GM21619 (cell line): ENCODE data around the gene TWSG1.
"Not testable (repeated sequence)": the region's sequence is repeated elsewhere in the genome, so short reads cannot be mapped to it uniquely, and the experiment has no call there.

Experiments used
- ATAC-seq: cut with Tn5 transposase; IDR thresholded peaks from one replicate; pipeline ENCODE4 v1.9.1; 2021; ENCODE audit not compliant: unreplicated experiment

TWSG1 gene

DNA sequence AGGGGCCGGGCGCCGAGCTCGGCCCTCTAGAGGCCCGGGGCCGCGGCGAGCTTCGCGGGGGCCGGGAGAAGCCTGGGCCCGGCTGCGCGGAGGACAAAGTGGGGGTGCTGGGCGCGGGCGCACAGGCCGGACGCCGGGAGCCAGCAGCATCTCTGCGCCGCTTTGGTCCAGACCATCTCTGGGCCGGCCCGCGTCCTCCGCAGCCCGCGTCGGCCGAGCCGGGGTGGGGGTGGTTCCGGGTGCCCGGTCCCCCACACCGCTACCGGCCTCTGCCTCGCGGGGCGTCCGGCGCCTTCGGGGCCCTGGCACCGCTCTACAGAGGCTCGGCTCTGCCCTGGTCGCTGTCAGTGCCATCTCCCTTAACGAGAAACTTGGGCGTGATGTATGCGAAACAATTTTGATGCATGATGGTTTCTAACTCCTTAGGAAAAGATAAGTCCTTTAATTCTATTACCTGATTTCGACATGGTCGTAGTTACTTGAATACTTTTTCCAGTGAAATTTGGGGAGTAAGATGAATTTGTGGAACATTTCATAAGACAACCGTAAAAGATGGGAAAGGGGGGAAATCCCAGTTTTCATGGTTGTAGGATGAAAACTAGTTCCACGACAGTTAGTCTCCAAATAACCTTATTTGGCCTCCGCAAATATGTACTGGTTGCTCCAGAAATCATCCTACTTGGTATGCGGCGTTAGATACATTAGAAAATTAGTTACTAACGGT, 562 bp downstream of the TWSG1 start:
- peak; percentile 42 for ATAC-seq

DNA sequence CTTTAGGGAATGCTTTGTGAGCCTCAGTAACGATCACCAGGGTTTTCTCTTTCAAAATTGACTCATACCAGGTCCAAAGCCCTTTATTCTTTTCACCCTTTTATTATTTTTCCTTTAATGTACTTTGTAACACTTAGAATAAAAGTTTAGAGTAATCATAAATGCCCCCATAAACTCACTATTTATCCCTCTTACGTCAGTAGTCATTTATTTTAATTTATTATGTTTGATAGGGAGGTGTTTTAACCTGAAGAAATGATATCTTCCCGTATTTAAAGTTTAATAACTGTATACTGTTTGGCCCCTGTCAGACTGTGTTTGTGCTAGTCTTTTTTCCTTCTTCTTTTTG, 1.1 kb downstream of the TWSG1 start:
- ATAC-seq, result no peak

DNA sequence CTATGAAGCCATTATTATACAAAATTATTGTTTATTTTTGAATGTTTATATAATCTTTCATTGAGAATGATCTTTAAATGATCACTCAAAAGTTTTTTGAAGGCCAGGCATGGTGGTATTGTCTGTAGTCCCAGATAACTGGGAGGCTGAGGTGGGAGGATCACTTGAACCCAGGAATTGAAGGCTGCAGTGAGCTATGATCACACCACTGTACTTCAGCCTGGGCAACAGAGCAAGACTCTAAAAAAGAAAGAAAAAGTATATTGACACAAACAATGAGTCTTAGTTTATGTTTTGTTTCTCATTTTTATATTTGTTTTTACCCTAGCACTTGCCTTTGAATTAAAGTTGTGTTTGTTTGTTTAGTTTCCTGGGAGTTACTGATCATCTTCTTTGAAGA, 2.3 kb downstream of the TWSG1 start:
- no peak for ATAC-seq

DNA sequence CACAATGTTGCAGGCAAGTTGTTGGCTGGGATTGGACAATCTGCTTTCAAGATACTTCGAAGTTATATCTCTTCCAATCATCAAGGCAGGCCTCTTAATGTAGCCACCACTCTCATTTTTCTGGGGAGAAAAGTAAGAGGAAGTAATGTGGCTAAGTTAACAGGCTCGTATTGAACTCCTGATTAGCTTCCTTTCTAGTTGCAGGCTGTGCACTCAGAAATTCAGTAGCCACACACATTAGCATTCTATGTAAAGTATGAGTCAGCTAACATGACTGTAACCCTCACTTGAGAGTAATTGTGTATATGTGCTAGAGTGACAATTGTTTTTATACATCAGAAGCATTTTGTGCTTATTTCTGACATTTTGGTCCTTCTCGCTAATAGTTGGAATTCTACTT, 3.3 kb downstream of the TWSG1 start:
- ATAC-seq, result no peak

DNA sequence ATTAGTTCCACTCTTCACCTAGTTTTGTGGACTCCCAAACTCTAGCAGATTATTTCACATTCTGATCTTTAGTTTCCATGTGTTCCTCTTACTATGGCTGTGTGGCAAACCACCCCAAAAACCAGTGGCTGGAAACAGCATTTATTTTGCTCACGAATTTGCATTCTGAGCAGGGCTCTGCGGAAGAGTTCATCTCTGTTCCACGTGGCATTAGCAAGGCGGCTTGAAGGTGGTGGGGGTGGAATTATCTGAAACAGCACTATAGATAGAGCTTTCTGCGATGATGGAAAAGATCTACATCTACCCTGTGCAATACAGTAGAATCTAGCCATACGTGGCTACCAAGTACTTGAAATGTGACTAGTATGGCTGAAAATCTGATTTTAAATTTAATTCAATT, 5.9 kb downstream of the TWSG1 start:
- ATAC-seq, result no peak

DNA sequence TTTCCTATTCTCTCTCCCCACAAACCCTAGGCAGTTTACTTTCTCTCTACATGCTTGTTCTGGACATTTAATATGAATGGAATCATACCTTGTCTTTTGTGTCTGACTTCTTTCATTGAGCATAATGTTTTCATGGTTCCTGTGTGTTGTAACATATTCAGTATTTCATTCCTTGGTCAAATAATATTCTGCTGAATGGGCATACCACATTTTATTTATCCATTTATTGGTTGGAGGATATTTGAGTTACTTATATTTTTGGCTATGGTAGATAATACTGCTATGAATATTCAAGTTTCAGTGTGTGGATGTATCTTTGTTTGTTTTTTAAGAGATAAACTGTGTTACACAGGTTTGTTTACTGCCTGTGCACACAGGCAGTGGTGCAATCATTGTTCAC, 9.0 kb downstream of the TWSG1 start:
- ATAC-seq, result no peak

DNA sequence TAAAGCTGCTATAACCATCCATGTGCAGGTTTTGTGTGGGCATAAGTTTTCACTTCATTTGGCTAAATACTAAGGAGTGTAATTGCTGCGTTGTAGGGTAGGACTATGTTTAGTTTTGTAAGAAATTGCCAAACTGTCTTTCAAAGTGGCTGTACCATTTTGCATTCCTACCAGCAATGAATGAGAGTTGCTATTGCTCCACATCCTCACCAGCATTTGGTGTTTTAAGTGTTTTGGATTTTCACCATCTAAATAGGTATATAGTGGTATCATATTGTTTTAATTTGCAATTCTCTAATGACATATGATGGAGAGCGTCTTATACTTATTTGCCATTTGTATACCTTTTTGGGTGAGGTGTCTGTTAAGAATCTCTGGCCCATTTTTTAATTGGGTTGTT, 12.2 kb downstream of the TWSG1 start:
- no peak for ATAC-seq

DNA sequence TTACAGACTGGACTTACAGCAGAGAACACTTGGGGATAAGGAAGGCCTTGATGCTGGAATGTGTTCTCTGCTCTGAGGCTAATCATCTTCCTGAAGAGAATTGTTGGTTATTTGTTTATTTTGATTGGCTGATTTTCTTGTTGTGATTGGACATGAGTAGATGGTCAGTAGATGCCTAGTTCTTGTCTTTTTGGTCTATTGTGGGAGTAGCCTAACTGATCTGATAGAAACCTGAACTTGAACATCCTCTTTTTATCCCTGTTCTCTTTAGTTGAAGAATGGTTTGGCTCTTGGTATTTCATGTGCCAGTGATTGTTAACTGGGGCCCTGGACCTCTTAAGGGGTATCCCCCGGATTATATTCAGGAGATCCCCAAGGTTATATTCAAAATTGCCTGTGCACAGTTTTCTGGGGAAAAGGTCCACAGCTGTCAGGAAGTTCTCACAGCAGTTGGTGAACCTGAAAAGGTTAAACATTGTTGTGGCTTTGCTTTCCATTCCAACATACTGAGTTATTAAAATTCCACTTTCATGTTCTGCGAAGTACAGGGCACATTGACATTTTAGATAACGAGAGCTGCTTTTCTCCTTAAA, 13.6 kb downstream of the TWSG1 start:
- ATAC-seq, result no peak

DNA sequence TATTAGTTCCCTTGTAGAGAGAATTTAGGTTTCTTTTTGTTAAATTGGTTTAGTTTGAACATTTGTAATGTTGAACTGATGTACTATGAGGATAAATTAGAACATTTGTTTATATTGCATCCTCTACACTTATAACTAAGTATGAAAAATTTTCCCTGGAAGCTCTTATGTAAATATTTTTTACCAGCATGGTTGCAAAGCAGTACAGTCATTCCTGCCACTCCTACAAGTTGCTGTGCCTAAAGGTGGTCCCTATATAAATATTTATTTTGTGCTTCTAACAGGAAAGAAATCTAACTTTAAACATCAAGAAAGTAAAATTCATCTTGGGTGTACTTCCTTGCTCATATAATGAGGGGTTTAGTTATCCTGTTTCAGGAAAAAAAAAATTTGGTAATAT, 14.2 kb downstream of the TWSG1 start:
- ATAC-seq, result no peak

DNA sequence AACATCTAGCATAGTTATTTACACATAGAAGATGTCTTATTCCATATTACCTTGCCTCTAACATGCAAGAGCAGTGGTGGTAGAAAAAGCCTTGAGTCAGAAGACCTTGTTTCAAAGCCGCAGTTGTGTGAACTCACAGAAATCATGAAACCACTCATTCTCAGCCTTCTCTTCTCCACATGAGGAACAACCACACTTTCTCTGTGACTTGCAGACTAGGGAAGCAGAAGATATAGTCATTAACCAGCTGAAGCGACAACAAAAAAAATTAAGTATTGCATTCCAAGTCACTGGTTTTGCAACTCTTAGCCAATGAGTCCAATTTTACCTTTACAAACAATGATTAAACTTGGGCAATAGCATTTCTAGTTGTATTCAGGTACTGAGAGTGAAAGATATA, 19.0 kb downstream of the TWSG1 start:
- peak; percentile 87 for ATAC-seq

DNA sequence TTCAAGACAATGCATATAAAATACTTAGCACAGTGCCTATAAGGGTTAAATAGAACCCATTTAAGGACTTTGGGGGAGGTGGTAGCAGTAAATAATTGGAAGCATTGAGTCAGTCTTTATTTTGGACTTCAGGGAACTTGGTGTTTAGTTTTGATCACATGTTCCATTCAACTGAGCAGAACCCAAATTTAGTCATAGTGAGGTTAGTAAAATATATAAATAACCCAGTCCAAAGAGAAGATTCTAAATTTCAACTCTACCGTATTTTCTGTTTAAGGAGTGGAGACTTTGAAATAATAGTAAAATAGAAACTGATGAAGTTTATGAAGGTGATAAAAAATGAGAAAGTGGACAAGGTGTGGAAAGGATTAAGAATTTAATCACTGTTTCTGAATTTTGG, 19.7 kb downstream of the TWSG1 start:
- ATAC-seq, result peak; percentile 55

DNA sequence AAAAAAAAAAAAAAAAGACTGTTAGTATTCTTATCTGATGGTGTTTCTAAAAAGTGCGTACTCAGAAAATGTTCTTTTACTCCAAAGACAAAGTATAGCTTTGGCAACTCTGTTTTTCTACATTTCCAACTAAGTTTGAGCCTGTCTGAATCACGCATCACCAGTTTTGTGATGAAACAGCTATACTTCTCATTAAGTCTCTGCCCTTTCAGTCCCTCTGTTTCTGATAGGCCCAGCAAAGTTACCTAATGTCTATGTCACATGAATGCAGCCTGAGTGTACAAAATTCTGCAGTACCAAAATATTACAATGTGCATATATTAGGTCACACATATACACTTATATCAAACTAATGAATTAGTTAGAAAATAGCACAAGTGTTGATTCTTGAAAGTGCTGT, 22.4 kb downstream of the TWSG1 start:
- ATAC-seq, result no peak

DNA sequence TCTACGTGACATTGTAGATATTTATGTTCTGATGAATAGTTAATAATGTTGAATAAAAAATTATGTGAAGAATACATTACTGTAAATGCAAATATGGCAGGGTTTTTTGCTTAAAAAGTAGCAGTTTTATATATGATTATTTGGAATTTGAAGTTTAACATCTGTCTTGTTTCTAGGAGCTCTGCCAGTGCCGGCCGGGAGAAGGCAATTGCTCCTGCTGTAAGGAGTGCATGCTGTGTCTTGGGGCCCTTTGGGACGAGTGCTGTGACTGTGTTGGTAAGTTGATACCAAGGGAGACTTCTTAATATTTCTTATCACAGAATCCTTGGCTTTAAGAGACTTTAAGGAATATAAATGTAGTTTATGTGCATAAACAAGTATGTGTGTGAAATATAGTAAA, 25.2 kb downstream of the TWSG1 start:
- no peak for ATAC-seq

DNA sequence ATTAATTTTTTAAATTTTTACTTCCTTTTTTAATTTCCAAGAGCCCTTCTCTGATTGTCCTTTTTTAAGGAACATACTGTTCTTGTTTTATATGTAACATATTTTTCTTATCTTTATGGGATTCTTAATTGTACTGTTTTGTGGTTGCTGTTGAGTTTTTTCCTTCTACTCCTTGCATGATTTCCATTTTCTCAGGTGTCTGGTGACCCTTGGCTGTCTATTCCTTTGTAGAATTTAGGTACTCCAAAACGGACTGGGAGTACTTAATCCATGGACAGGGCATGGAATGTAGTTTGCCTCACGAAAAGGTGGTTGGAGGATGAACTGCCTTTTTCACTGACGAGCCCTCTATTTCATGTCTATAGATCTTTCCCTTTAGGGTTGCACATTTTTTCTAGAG, 26.6 kb downstream of the TWSG1 start:
- no peak for ATAC-seq

DNA sequence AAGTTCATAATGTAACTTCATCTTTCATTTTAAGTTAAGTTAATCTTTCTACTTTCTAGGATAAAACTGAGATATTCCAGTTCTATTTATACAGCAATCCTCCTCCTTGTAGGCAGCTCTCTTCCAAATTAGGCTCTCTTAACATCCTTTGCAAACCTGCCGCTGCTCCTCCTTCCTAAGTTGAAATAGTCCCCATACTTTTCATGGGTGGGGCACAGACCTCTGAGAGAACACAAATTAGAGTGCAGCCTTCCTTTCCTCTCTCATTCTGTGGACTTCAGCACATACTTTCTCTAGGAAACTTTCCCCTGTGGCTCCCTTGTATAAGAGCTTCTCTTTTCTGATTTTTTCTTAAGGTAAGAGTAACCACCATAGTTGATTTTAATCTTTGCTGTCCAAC, 28.3 kb downstream of the TWSG1 start:
- no peak for ATAC-seq

DNA sequence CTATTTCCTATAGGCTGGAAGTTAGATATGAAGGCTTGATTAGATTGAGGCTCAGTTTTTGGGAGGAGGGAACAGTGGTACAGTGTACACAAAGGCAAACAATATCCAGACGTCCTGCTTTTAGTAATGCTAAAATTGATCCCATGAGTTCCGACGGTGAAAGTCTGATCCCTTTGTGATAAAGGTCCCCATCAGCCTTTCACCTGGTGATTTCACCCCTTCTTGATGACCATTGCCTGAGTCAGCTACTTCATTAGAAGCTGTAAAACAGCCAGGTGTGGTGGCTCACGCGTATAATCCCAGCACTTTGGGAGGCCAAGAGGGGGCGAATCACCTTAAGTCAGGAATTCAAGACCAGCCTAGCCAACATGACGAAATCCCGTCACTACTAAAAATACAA, 29.7 kb downstream of the TWSG1 start:
- ATAC-seq, result no peak

DNA sequence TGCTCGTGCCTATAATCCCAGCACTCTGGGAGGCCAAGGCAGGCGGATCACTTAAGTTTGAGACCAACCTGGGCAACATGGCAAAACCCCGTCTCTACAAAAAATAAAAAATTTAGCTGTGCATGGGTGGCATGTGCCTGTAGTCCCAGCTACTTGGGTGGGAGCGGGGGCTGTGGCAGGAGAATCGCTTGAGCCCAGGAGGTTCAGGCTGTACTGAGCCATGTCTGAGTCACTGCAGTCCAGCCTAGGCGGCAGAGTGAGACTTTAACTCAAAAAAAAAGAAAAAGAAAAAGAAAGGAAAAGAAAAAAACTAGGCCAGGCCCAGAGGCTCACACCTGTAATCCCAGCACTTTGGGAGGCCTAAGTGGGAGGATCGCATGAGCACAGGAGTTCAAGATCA, 30.8 kb downstream of the TWSG1 start:
- no peak for ATAC-seq

DNA sequence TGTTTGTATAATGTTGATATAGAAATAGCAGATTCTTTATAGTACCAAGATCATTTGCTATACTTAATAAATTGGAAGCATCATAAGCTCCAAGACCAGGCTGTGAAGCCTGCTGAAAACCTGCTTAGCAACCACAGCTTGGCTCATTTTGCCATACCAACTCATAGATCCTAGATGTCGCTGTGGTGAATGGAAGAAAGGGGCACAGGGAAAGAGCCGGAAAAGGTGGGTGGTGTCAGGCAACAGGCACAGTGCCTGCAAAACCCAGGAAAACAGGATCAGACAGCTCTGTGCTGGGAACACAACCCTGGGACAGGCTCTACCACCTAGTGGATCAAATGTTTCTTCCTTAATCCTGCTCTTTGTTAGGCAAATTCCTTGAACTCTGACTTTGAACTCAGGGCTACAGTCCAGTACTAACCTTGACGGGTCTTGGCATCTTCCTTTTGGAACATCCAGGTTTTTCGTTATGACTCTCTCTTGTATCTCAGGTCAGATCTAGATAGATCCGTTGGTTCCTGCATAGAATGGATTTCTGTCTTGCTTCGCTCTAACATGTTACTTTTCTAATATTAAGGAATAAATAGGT, 31.6 kb downstream of the TWSG1 start:
- ATAC-seq, result no peak

DNA sequence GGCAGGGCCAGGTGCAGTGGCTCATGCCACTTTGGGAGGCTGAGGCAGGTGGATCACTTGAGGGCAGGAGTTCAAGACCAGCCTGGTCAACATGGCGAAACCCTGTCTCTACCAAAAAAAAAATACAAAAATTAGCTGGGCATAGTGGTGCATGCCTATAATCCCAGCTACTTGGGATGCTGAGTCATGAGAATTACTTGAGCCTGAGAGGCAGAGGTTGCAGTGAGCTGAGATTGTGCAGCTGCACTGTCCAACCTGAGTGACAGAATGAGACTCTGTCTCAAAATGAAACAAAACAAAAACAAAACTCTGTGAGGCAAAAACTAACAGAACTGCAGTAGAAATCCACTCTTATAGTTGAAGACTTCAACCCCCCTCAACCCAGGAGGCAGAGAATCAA, 38.7 kb downstream of the TWSG1 start:
- not testable (repeated sequence) for ATAC-seq

DNA sequence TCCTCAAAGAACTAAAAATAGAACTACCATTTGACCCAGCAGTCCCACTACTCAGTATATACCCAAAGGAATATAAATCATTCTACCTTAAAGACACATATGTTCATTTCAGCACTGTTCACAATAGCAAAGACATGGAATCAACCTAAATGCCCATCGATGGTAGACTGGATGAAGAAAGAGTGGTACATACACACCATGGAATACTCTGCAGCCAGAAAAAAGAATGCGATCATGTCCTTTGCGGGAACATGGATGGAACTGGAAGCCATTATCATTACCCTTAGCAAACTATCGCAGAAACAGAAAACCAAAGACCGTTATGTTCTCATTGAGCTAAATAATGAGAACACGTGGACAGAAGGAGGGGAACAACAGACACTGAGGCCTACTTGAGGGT, 44.5 kb downstream of the TWSG1 start:
- no peak for ATAC-seq

DNA sequence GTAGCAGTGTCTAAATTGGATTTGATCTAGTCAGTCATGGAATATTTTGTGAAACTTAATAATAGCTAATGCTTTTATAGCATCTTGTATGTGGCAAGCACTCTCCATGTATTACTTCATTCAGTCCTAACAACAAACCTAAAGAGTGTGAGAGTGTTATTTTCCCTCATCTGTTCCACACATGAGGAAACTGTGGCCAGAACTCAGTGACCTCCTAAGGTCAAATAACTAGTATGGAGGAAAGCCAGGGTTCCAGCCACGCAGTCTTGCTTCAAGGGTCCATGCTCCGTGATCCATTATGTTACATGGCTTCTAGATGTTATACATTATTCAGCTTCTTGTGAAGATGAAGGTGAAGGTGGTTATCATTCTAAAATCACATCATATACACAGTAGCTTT, 45.5 kb downstream of the TWSG1 start:
- ATAC-seq, result no peak

DNA sequence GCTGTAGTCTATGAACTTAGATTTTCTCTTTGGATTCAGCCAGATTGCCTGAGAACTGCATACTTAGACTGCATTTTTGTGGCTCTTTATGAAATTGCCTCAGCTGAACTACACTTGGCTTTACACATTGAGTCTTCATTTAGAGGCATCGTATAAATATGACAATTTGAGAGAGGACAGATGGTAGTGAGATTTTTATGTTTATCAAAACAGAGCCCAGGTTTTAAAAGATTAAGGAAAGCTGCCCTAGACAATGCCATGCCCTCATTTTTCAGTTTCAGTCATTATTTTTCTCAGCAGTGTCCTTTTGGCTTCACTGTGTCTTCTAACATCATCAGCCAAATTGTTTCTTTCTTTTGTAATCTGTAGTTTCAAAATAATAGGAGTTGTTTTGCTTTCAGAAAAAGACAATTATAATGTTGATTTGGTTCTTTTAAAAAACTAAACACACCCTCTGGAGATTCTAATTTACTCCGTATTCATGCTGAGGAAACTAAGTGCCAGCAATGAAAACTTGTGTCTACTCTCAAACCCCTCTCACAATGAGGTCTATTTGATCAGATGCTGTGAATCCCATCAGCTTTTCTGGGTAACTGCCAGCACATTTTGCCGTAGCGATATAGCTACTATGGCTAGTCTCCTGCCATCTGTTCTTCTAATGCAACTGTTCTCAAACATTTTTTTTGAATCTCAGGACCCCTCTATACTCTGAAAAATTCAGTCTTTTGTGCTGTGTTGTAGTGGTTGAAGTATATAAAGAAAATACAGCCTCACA, 46.2 kb downstream of the TWSG1 start:
- no peak for ATAC-seq
